OCI-LY7 (cell line): Measurements from ENCODE around the gene PPP1R16B. TPM values are rescaled to one million over a fixed set of nuclear protein-coding genes. Genes with fewer than 3 reads are reported as not detected.

Experiments used
- BruUV-seq: library from RNA; stranded (reverse); fragments of 400-500 nt; replicated peaks from 2 replicates; lab custom pipeline; 2021; lab: Mats Ljungman, UMichigan
- CTCF ChIA-PET: fragments of 300-600 bp; sonication (Branson Sonifier 250); formaldehyde crosslinking; loops from one replicate; lab custom pipeline; 2022; ENCODE audit warnings: antibody characterized with exemption; ENCODE audit not compliant: unreplicated experiment; lab: Charles Lee
- POLR2A ChIA-PET: fragments of 300-600 bp; sonication (Branson Sonifier 250); formaldehyde crosslinking; loops from one replicate; lab custom pipeline; 2022; ENCODE audit warnings: antibody characterized with exemption; lab: Charles Lee
- DNase-seq: peaks from one replicate; pipeline ENCODE4 v3.0.0-alpha.2; 2015; ENCODE audit warnings: low spot score
- H2AFZ ChIP-seq: fragments of 200-600 bp; sonication (generic), shearing (Covaris generic); 2 replicates; pipeline ENCODE4 v1.6.1; 2014; ENCODE audit warnings: mild to moderate bottlenecking, antibody characterized with exemption, low read length, moderate library complexity
- H3K27ac ChIP-seq: fragments of 200-600 bp; sonication (generic); 2 replicates; pipeline ENCODE4 v1.5.1; 2014; ENCODE audit warnings: mixed run types, low read depth, mild to moderate bottlenecking, moderate library complexity, low read length, inconsistent platforms; ENCODE audit not compliant: poor library complexity, severe bottlenecking
- H3K36me3 ChIP-seq: fragments of 200-600 bp; sonication (generic); 2 replicates; pipeline ENCODE4 v1.6.1; 2014; ENCODE audit warnings: mild to moderate bottlenecking, antibody characterized with exemption, low read length, moderate library complexity, mixed read lengths; ENCODE audit not compliant: insufficient read depth
- H3K4me1 ChIP-seq: fragments of 200-600 bp; sonication (generic); 2 replicates; pipeline ENCODE4 v1.5.1; 2014; ENCODE audit warnings: mild to moderate bottlenecking, low read length; ENCODE audit not compliant: insufficient read depth, poor library complexity, severe bottlenecking
- H3K4me2 ChIP-seq: fragments of 200-600 bp; sonication (generic); 2 replicates; pipeline ENCODE4 v1.6.1; 2014; ENCODE audit warnings: mild to moderate bottlenecking, low read length
- H3K4me3 ChIP-seq: fragments of 200-600 bp; sonication (generic); 2 replicates; pipeline ENCODE4 v1.5.1; 2014; ENCODE audit warnings: mild to moderate bottlenecking, low read depth, low read length; ENCODE audit not compliant: poor library complexity, severe bottlenecking
- H3K79me2 ChIP-seq: fragments of 200-600 bp; sonication (generic); 2 replicates; pipeline ENCODE4 v1.6.1; 2016; ENCODE audit warnings: low read depth, mild to moderate bottlenecking, low read length, moderate library complexity, mixed read lengths; ENCODE audit not compliant: insufficient read depth
- H3K9me2 ChIP-seq: fragments of 200-600 bp; sonication (generic); 2 replicates; pipeline ENCODE4 v1.6.1; 2016; ENCODE audit warnings: mild to moderate bottlenecking, low read length, mixed read lengths; ENCODE audit not compliant: insufficient read depth
- H3K9me3 ChIP-seq: fragments of 200-600 bp; sonication (generic); 2 replicates; pipeline ENCODE4 v1.6.1; 2014; ENCODE audit warnings: mild to moderate bottlenecking, mixed run types, low read length, mixed read lengths
- H4K20me1 ChIP-seq: fragments of 200-600 bp; sonication (generic); 2 replicates; pipeline ENCODE4 v1.6.1; 2014; ENCODE audit warnings: mild to moderate bottlenecking, antibody characterized with exemption, low read length, moderate library complexity, mixed read lengths; ENCODE audit not compliant: insufficient read depth
- CTCF ChIP-seq: fragments of 200-600 bp; sonication (generic); conservative IDR thresholded peaks from 2 replicates; pipeline ENCODE4 v1.5.1; 2014; ENCODE audit warnings: mild to moderate bottlenecking, antibody characterized with exemption, low read length, moderate library complexity, mixed read lengths
- EZH2phosphoT487 ChIP-seq: fragments of 200-600 bp; sonication (generic); IDR thresholded peaks from 2 replicates; pipeline ENCODE4 v1.6.1; 2018; ENCODE audit warnings: low read depth, borderline replicate concordance, mild to moderate bottlenecking, mixed run types, antibody characterized with exemption, low read length, moderate library complexity, mixed read lengths
- intact Hi-C: fragments of 100-400 bp; cut with micrococcal nuclease; formaldehyde crosslinking; loops from one replicate; pipeline ENCODE4 v1.10.0; 2022; ENCODE audit not compliant: unreplicated experiment
- total RNA-seq, 2 experiments: library from RNA; depleted of rRNA in 1 of 2; stranded (reverse); fragments of >200 nt in 1 of 2; shearing (Covaris generic) in 1 of 2; gene quantifications; 2 replicates each; pipeline ENCODE4 v1.2.3, GENCODE V29; 2014 to 2022

The PPP1R16B gene
- total RNA-seq, 2 experiments from 2014 or later: 45.4 to 49.7 TPM

DNA sequence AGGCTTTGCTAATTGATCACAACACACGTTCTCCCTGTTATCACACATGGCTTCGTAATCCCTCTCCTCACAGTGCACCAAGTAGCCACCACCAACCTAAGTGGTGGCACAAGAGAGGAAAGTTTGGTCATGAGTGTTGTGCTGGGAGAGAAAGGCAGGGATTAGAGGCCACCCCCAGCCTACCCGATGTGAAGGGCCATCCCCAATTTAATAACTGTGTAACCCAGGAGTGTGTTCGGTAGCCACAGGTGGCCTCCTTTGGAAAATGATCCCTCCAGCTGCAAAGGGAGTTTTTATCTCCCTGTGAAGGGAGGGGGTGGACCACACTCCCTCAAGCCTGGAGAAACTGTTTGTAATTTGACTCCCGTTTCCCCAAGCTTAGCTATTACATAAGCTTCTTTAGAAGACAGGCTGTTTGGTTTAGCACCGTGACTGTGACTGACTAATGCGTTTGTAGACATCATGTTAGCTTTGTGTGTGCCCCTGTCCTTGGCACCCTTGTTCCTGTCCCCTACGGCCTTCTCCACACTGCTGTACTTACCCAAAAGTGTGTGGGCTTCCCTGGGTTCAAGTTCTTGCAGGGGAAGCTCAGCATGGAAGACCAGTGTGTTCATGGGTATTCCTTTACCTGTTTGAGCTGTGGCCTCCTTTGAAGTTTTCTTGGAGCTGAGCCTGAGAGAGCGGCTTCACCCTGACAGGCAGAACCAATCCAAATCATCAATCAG is 20.6 kb downstream of the PPP1R16B start:
- no peaks in the 10 kb centered on the region for H3K9me2 ChIP-seq
- CTCF ChIA-PET: interaction anchor here (0.6 kb wide), 1 partner anchor 15 kb away, joined by 3 read pairs; no protein-coding TSS in a partner anchor
- H2AFZ ChIP-seq: no peak overlapping the region
- TF ChIP-seq EZH2phosphoT487 (no peak), CTCF (no peak)
- H3K36me3 ChIP-seq: peaks cover 93% of the 10 kb centered on the region
- H3K79me2 ChIP-seq: peaks cover 32% of the 10 kb centered on the region; the same call in 1 of the 2 replicates
- H4K20me1 ChIP-seq: no peaks in the 10 kb centered on the region
- H3K4me3 ChIP-seq: no peak overlapping the region
- no peak overlapping the region for H3K4me2 ChIP-seq
- intact Hi-C loops: no loop called here
- H3K27ac ChIP-seq: no peak overlapping the region
- peaks cover 6% of the 10 kb centered on the region; the same call in 1 of the 2 replicates for H3K9me3 ChIP-seq
- POLR2A ChIA-PET: interaction anchor here (1.6 kb wide), 1 partner anchor 10 kb away, joined by 4 read pairs; no protein-coding TSS in a partner anchor
- no peak for DNase-seq
- no TSS peak for BruUV-seq
- H3K4me1 ChIP-seq: peaks cover 13% of the 10 kb centered on the region

DNA sequence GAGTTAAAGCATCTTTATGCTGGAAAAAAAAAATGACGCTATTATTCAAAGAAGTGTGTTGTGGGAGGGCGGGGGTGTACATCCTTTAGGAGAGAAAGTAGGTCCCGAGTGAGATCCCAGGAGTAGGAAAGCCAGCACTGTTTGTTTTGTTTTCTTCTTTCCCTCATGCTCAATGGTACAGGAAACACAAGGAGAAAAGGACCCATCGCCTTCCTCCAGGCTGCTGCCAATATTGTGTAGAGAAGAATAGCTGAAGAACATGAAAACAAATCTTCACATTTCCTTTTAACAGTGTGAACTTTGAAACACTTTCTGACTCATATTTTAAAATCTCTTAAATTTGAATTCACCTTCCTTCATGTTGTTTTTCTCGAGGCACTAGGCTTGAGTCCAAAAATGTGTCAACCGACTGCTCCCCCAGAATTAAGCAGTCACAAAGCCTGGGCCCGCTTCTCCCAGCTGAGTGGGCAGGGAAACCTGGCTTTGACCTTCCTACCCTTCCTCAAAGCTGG is 22.3 kb downstream of the PPP1R16B start:
- Histone ChIP-seq H3K4me1 (peaks cover 13% of the 10 kb centered on the region), H3K79me2 (peaks cover 14% of the 10 kb centered on the region; the same call in 1 of the 2 replicates), H3K4me3 (no peak overlapping the region), H4K20me1 (no peaks in the 10 kb centered on the region), H3K36me3 (peaks cover 93% of the 10 kb centered on the region), H3K9me3 (no peaks in the 10 kb centered on the region), H3K4me2 (no peak overlapping the region), H3K27ac (no peak overlapping the region), H3K9me2 (no peaks in the 10 kb centered on the region), H2AFZ (no peak overlapping the region)
- intact Hi-C loops: no loop called here
- ChIA-PET POLR2A (interaction anchor here (0.6 kb wide), 1 partner anchor 15 kb away, joined by 4 read pairs; no protein-coding TSS in a partner anchor), CTCF (no interaction called here)
- TF ChIP-seq EZH2phosphoT487: no peak
- BruUV-seq: no TSS peak
- no peak for DNase-seq

GRCh38 chr20:38828514-38829295 is 23.2 kb downstream of the PPP1R16B start:
- no peak overlapping the region for H2AFZ ChIP-seq
- H3K4me3 ChIP-seq: no peak overlapping the region
- H3K27ac ChIP-seq: no peak overlapping the region
- H3K79me2 ChIP-seq: peaks cover 16% of the 10 kb centered on the region; the same call in 1 of the 2 replicates
- ChIA-PET CTCF (interaction anchor here (0.9 kb wide), 1 partner anchor 19 kb away, joined by 3 read pairs; no protein-coding TSS in a partner anchor), POLR2A (interaction anchor here (0.6 kb wide), 1 partner anchor 16 kb away, joined by 4 read pairs; no protein-coding TSS in a partner anchor)
- peaks cover 22% of the 10 kb centered on the region for H3K4me1 ChIP-seq
- peaks cover 84% of the 10 kb centered on the region for H3K36me3 ChIP-seq
- BruUV-seq: no TSS peak
- TF ChIP-seq CTCF (no peak), EZH2phosphoT487 (no peak)
- intact Hi-C loops: no loop called here
- H3K4me2 ChIP-seq: no peak overlapping the region
- H3K9me2 ChIP-seq: no peaks in the 10 kb centered on the region
- no peaks in the 10 kb centered on the region for H3K9me3 ChIP-seq
- no peaks in the 10 kb centered on the region for H4K20me1 ChIP-seq
- DNase-seq: no peak
